ENCODE results near the gene MAMDC2. TPM values are rescaled to one million over a fixed set of nuclear protein-coding genes. Genes with fewer than 3 reads are reported as not detected.
"Not testable (repeated sequence)": the region's sequence is repeated elsewhere in the genome, so short reads cannot be mapped to it uniquely, and the experiment has no call there.

MAMDC2 gene
- total RNA-seq, 1 experiment from 2014 or later: 9.0 TPM

- no peaks in the 10 kb centered on the region for H3K9me3 ChIP-seq (replicated peaks)
- no peak overlapping the region for H3K27ac ChIP-seq
- H3K27me3 ChIP-seq: no peaks in the 10 kb centered on the region
- peaks cover 3% of the 10 kb centered on the region; the same call in 1 of the 2 replicates for H3K4me1 ChIP-seq
- no peaks in the 10 kb centered on the region for H3K36me3 ChIP-seq
- DNase-seq: no peak
- no peak overlapping the region for H3K4me3 ChIP-seq
These were observed 28.5 kb upstream of the MAMDC2 start for GRCh38 chr9:70015099-70015498.

GRCh38 chr9:70020217-70020616 lies 23.4 kb upstream of the MAMDC2 start:
- Histone ChIP-seq H3K9me3 (replicated peaks) (no peaks in the 10 kb centered on the region; the same call in 1 of the 2 replicates), H3K36me3 (no peaks in the 10 kb centered on the region), H3K27me3 (0 out of 2 replicates have a peak, but pooled peaks cover 12% of the 10 kb centered on the region), H3K4me3 (no peak overlapping the region), H3K4me1 (no peaks in the 10 kb centered on the region), H3K27ac (no peak overlapping the region)
- no peak for DNase-seq

GRCh38 chr9:70020991-70021571 lies 22.6 kb upstream of the MAMDC2 start:
- H3K4me3 ChIP-seq: no peak overlapping the region
- H3K27me3 ChIP-seq: 0 out of 2 replicates have a peak, but pooled peaks cover 12% of the 10 kb centered on the region
- H3K36me3 ChIP-seq: no peaks in the 10 kb centered on the region
- no peak for DNase-seq
- H3K4me1 ChIP-seq: no peaks in the 10 kb centered on the region
- no peak overlapping the region for H3K27ac ChIP-seq
- no peaks in the 10 kb centered on the region; the same call in 1 of the 2 replicates for H3K9me3 ChIP-seq (replicated peaks)

GRCh38 chr9:70028287-70028686 lies 15.4 kb upstream of the MAMDC2 start:
- no peak overlapping the region for H3K4me3 ChIP-seq
- H3K4me1 ChIP-seq: peaks cover 7% of the 10 kb centered on the region; the same call in 1 of the 2 replicates
- H3K27ac ChIP-seq: no peak overlapping the region
- DNase-seq: no peak
- H3K27me3 ChIP-seq: 0 out of 2 replicates have a peak, but pooled peaks cover 10% of the 10 kb centered on the region
- H3K9me3 ChIP-seq (replicated peaks): no peaks in the 10 kb centered on the region; the same call in 1 of the 2 replicates
- H3K36me3 ChIP-seq: no peaks in the 10 kb centered on the region

- H3K36me3 ChIP-seq: no peaks in the 10 kb centered on the region
- H3K27me3 ChIP-seq: no peaks in the 10 kb centered on the region
- no peak overlapping the region for H3K4me3 ChIP-seq
- DNase-seq: no peak
- H3K27ac ChIP-seq: no peak overlapping the region
- H3K9me3 ChIP-seq (replicated peaks): no peaks in the 10 kb centered on the region
- H3K4me1 ChIP-seq: peaks cover 19% of the 10 kb centered on the region; the same call in 1 of the 2 replicates
These were observed 13.5 kb upstream of the MAMDC2 start for GRCh38 chr9:70030156-70030555.

GRCh38 chr9:70031141-70031545 lies 12.5 kb upstream of the MAMDC2 start:
- H3K36me3 ChIP-seq: no peaks in the 10 kb centered on the region
- DNase-seq: no peak

GRCh38 chr9:70034271-70034711 lies 9.4 kb upstream of the MAMDC2 start:
- peak; percentile 30 to 52 for DNase-seq
- H3K36me3 ChIP-seq: no peaks in the 10 kb centered on the region
- H3K4me1 ChIP-seq: peaks cover 19% of the 10 kb centered on the region; the same call in 1 of the 2 replicates
- H3K4me3 ChIP-seq: no peak overlapping the region
- H3K27me3 ChIP-seq: no peaks in the 10 kb centered on the region
- no peaks in the 10 kb centered on the region; the same call in 1 of the 2 replicates for H3K9me3 ChIP-seq (replicated peaks)
- H3K27ac ChIP-seq: peak overlapping the region; percentile 43

More at GRCh38 chr9:70031141-70031545, 12.5 kb upstream of the MAMDC2 start:
- Histone ChIP-seq H3K9me3 (replicated peaks) (no peaks in the 10 kb centered on the region), H3K27me3 (no peaks in the 10 kb centered on the region), H3K27ac (no peak overlapping the region), H3K4me3 (no peak overlapping the region), H3K4me1 (peaks cover 19% of the 10 kb centered on the region; the same call in 1 of the 2 replicates)

- Histone ChIP-seq H3K9me3 (replicated peaks) (no peaks in the 10 kb centered on the region; the same call in 1 of the 2 replicates), H3K36me3 (no peaks in the 10 kb centered on the region), H3K27me3 (no peaks in the 10 kb centered on the region), H3K4me3 (no peak overlapping the region), H3K27ac (no peak overlapping the region), H3K4me1 (peaks cover 19% of the 10 kb centered on the region; the same call in 1 of the 2 replicates)
- no peak for DNase-seq
These were observed 8.0 kb upstream of the MAMDC2 start for GRCh38 chr9:70035691-70036090.

- no peak overlapping the region for H3K4me3 ChIP-seq
- peaks cover 19% of the 10 kb centered on the region; the same call in 1 of the 2 replicates for H3K4me1 ChIP-seq
- H3K36me3 ChIP-seq: no peaks in the 10 kb centered on the region
- no peak overlapping the region for H3K27ac ChIP-seq
- H3K9me3 ChIP-seq (replicated peaks): no peaks in the 10 kb centered on the region; the same call in 1 of the 2 replicates
- H3K27me3 ChIP-seq: no peaks in the 10 kb centered on the region
- DNase-seq: no peak
These were observed 7.0 kb upstream of the MAMDC2 start for GRCh38 chr9:70036641-70037040.

- not testable (repeated sequence) for H3K36me3 ChIP-seq; DNase-seq; H3K4me3 ChIP-seq; H3K9me3 ChIP-seq (replicated peaks); H3K27ac ChIP-seq; H3K27me3 ChIP-seq
- H3K4me1 ChIP-seq: peaks cover 14% of the 10 kb centered on the region; the same call in 1 of the 2 replicates
These were observed 5.5 kb upstream of the MAMDC2 start for GRCh38 chr9:70038171-70038621.

- Histone ChIP-seq H3K4me3 (no peak overlapping the region), H3K27ac (no peak overlapping the region), H3K27me3 (no peaks in the 10 kb centered on the region), H3K36me3 (no peaks in the 10 kb centered on the region), H3K9me3 (replicated peaks) (no peaks in the 10 kb centered on the region; the same call in 1 of the 2 replicates), H3K4me1 (peaks cover 3% of the 10 kb centered on the region; the same call in 1 of the 2 replicates)
- DNase-seq: peak in 1 of 2 experiments; percentile 38
These were observed 3.2 kb upstream of the MAMDC2 start for GRCh38 chr9:70040376-70040903.

GRCh38 chr9:70042461-70043215 lies 1.0 kb upstream of the MAMDC2 start:
- no peak for DNase-seq
- H3K9me3 ChIP-seq (replicated peaks): no peaks in the 10 kb centered on the region; the same call in 1 of the 2 replicates
- H3K27ac ChIP-seq: peak overlapping the region; percentile 58
- H3K4me1 ChIP-seq: peaks cover 10% of the 10 kb centered on the region
- H3K36me3 ChIP-seq: no peaks in the 10 kb centered on the region
- no peaks in the 10 kb centered on the region for H3K27me3 ChIP-seq
- peak overlapping the region; percentile 60 for H3K4me3 ChIP-seq

- H3K27me3 ChIP-seq: no peaks in the 10 kb centered on the region
- H3K9me3 ChIP-seq (replicated peaks): no peaks in the 10 kb centered on the region; the same call in 1 of the 2 replicates
- peaks cover 10% of the 10 kb centered on the region for H3K4me1 ChIP-seq
- H3K27ac ChIP-seq: peak overlapping the region; percentile 58
- no peaks in the 10 kb centered on the region for H3K36me3 ChIP-seq
- H3K4me3 ChIP-seq: peak overlapping the region; percentile 60
- DNase-seq: peak in 1 of 2 experiments; percentile 18
These were observed 363 bp upstream of the MAMDC2 start for GRCh38 chr9:70043285-70043684.

- no peaks in the 10 kb centered on the region for H3K36me3 ChIP-seq
- H3K4me1 ChIP-seq: peaks cover 10% of the 10 kb centered on the region
- H3K27ac ChIP-seq: peak overlapping the region; percentile 58
- peak; percentile 22 to 48 for DNase-seq
- H3K27me3 ChIP-seq: no peaks in the 10 kb centered on the region; the same call in 1 of the 2 replicates
- H3K9me3 ChIP-seq (replicated peaks): no peaks in the 10 kb centered on the region
- peak overlapping the region; percentile 60 for H3K4me3 ChIP-seq
These were observed 1.1 kb downstream of the MAMDC2 start for GRCh38 chr9:70044490-70045307.

All from SJCRH30 (cell line).